K562 (cell line): ENCODE results near the gene KLHL22. TPM values are rescaled to one million over a fixed set of nuclear protein-coding genes. Genes with fewer than 3 reads are reported as not detected.

ENCODE experiments used
- ATF6 ChIP-seq: sonication (generic); formaldehyde crosslinking; IDR thresholded peaks from 2 replicates; pipeline ENCODE4 v1.4.0; 2020; ENCODE audit warnings: mild to moderate bottlenecking, missing genetic modification reagents
- CBX3 ChIP-seq, 2 experiments: IDR thresholded peaks; 1 replicate in 1 of 2; 2 replicates in 1 of 2; pipeline ENCODE4 v1.6.1; 2012; ENCODE audit warnings: inconsistent platforms in 2 of 2, low read length in 2 of 2, borderline replicate concordance in 1 of 2, control low read depth in 1 of 2
- CHD2 ChIP-seq: IDR thresholded peaks from 2 replicates; pipeline ENCODE4 v1.6.1; 2011; ENCODE audit warnings: low read depth, low read length
- CREB3L1 ChIP-seq: fragments of 450-650 bp; IDR thresholded peaks from 2 replicates; pipeline ENCODE4 v1.6.1; 2014; ENCODE audit warnings: low read depth, mild to moderate bottlenecking, moderate library complexity, borderline replicate concordance
- CTCFL ChIP-seq: IDR thresholded peaks from 2 replicates; pipeline ENCODE4 v1.6.1; 2011; ENCODE audit warnings: borderline replicate concordance, low read depth, mild to moderate bottlenecking, moderate library complexity, low read length; ENCODE audit not compliant: insufficient read depth, poor library complexity, severe bottlenecking
- ETV5 ChIP-seq: sonication (generic); formaldehyde crosslinking; IDR thresholded peaks from 2 replicates; pipeline ENCODE4 v1.4.0; 2020; ENCODE audit warnings: low read depth, mild to moderate bottlenecking, missing genetic modification reagents
- FOXP4 ChIP-seq: sonication (generic); formaldehyde crosslinking; IDR thresholded peaks from 2 replicates; pipeline ENCODE4 v1.8.0; 2022; ENCODE audit warnings: mild to moderate bottlenecking, missing genetic modification reagents, borderline replicate concordance
- GTF2A2 ChIP-seq: IDR thresholded peaks from 2 replicates; pipeline ENCODE4 v1.6.1; 2016; ENCODE audit warnings: mild to moderate bottlenecking, missing genetic modification characterization, missing compliant biosample characterization
- HBP1 ChIP-seq: fragments of 450-650 bp; formaldehyde crosslinking; IDR thresholded peaks from 2 replicates; pipeline ENCODE4 v1.4.0; 2022; ENCODE audit warnings: missing genetic modification characterization
- HDAC2 ChIP-seq: fragments of 450-650 bp; IDR thresholded peaks from 2 replicates; pipeline ENCODE4 v1.6.1; 2016; ENCODE audit warnings: mild to moderate bottlenecking
- KHSRP ChIP-seq: fragments of 450-650 bp; IDR thresholded peaks from 2 replicates; pipeline ENCODE4 v1.6.1; 2017
- SNIP1 ChIP-seq: fragments of 450-650 bp; IDR thresholded peaks from 2 replicates; pipeline ENCODE4 v1.7.1; 2017; ENCODE audit warnings: low read depth, mild to moderate bottlenecking
- TCF15 ChIP-seq: fragments of 250-450 bp; sonication (Bioruptor Pico); IDR thresholded peaks from 2 replicates; pipeline ENCODE4 v1.8.0; 2022; ENCODE audit warnings: moderate library complexity, mild to moderate bottlenecking, inconsistent platforms
- U2AF1 ChIP-seq: fragments of 200-400 bp; formaldehyde crosslinking; optimal IDR thresholded peaks from 2 replicates; pipeline ENCODE3; 2017; ENCODE audit warnings: mild to moderate bottlenecking, low read depth, low read length, moderate library complexity
- ZFP36 ChIP-seq: fragments of 150-350 bp; IDR thresholded peaks from 2 replicates; pipeline ENCODE4 v1.6.1; 2018; ENCODE audit warnings: low read length, low read depth; ENCODE audit not compliant: partially characterized antibody
- ZNF232 ChIP-seq: sonication (generic); formaldehyde crosslinking; IDR thresholded peaks from 2 replicates; pipeline ENCODE4 v1.8.0; 2022; ENCODE audit warnings: mild to moderate bottlenecking, missing genetic modification reagents
- ZNF239 ChIP-seq: fragments of 250-450 bp; sonication (Bioruptor Pico); IDR thresholded peaks from 2 replicates; pipeline ENCODE4 v1.4.0; 2020; ENCODE audit warnings: mild to moderate bottlenecking
- polyA plus RNA-seq, 8 experiments: library from polyadenylated mRNA; depleted of rRNA in 4 of 8; stranded (reverse) in 5 of 8; unstranded in 3 of 8; fragments of >200 nt; fragmentation: Nextera tagmentation in 2 of 8; fragmentation: Illumina TruSeq in 1 of 8; extraction: Ambion mirVana in 2 of 8; extraction: Trizol in 1 of 8; gene quantifications; 2 replicates each; pipeline versions ENCODE4 v1.2.1 to v1.2.3, GENCODE V29; 2011 to 2014; ENCODE audit warnings: inconsistent platforms in 1 of 8, missing spikeins in 1 of 8
- total RNA-seq, 7 experiments: library from RNA; depleted of rRNA in 6 of 7; stranded (reverse); fragments of >200 nt in 6 of 7; fragmentation: Illumina TruSeq in 2 of 7; extraction: Trizol in 2 of 7; gene quantifications; 2 replicates each; pipeline versions ENCODE4 v1.2.1 to v1.2.3, GENCODE V29; 2011 to 2021; ENCODE audit warnings: low replicate concordance in 1 of 7

The KLHL22 gene
- total and polyA plus RNA-seq, 9 of the 15 experiments (the other 6 are each of a cell fraction or from before 2014, with no cell fraction given) = 1.3 to 25.6 (median 15.2) TPM

GRCh38 chr22:20522134-20523004 is 26.8 kb upstream of the KLHL22 start (continued):
- TF ChIP-seq ATF6 (CRISPR knock-in tag) (0 out of 2 replicates have a peak, but pooled peaks have one; percentile 24), ZFP36 (no peak), GTF2A2 (tag) (no peak), U2AF1 (no peak), CHD2 (0 out of 2 replicates have a peak, but pooled peaks have one; percentile 4), ETV5 (peak; percentile 11; the same call in 1 of the 2 replicates), HDAC2 (no peak), KHSRP (no peak), FOXP4 (CRISPR knock-in tag) (peak; percentile 58), ZNF232 (CRISPR knock-in tag) (0 out of 2 replicates have a peak, but pooled peaks have one; percentile 81), SNIP1 (no peak), TCF15 (CRISPR knock-in tag) (no peak), CTCFL (no peak), CBX3 (IDR thresholded peaks at IDR 0.05; ENCODE audit: borderline replicate concordance in 1 of 2, low read length in 2 of 2) (peak in 1 of 2 experiments; percentile 21; a peak in 1 of 3 replicates), HBP1 (CRISPR knock-in tag) (0 out of 2 replicates have a peak, but pooled peaks have one; percentile 71), CREB3L1 (no peak), ZNF239 (CRISPR knock-in tag) (no peak)
